NT2/D1 (cell line): ENCODE measurements around the gene TPH1.

Experiments used
- SUZ12 ChIP-seq: IDR thresholded peaks from 2 replicates; pipeline ENCODE4 v1.6.1; 2011; ENCODE audit not compliant: insufficient read length, insufficient read depth; ENCODE audit errors: extremely low read depth
- YY1 ChIP-seq: IDR thresholded peaks from 2 replicates; pipeline ENCODE4 v1.6.1; 2011; ENCODE audit not compliant: insufficient read length, insufficient read depth
- ZNF274 ChIP-seq: IDR thresholded peaks from 2 replicates; pipeline ENCODE4 v1.6.1; 2011; ENCODE audit warnings: mild to moderate bottlenecking, low read depth, low read length

DNA sequence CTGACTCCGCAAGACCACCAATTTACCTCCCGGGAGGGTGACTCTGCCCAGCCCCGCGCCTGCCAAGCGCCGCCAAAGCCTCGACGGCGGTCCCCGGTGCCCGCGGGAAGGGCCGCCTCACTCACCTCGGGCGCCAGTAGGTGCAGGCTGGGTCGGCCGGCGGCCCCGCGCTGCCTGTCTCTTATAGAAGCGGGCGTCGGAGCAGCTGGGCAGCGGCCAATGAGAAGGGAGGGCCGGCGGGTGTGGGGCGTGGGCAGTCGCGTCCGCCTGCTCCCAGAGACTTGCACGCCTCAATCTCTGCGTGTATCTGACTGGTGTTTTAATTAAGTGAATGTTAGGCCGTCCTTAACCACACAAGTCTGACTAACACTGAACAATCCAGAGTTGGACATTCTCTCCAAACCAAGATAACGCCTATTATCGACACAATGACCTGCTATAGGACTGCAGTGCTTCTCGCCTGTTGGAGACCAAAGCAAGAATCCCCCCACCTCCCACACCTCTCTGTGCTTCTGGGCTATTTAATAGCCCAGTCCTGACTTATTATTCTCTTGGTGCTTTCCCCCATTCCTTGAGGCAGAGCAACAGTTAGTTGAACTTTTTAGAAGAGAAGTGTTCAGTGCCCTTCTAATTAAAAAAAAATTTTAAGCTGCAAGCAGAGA, at the start of gene TPH1:
- TF ChIP-seq ZNF274 (no peak), YY1 (no peak), SUZ12 (no peak)
